Hematopoietic multipotent progenitor cell (in vitro differentiated cells): ENCODE measurements around the gene TRAF2. TPM values are rescaled to one million over a fixed set of nuclear protein-coding genes. Genes with fewer than 3 reads are reported as not detected.
"Not testable (repeated sequence)": the region's sequence is repeated elsewhere in the genome, so short reads cannot be mapped to it uniquely, and the experiment has no call there.

ENCODE experiments used
- DNase-seq, 3 donors: peaks; one replicate each; pipeline ENCODE4 v3.0.0-alpha.2; 2011 to 2015; ENCODE audit warnings: low read depth in 2 of 3, low spot score in 2 of 3
- total RNA-seq: library from RNA; depleted of rRNA; stranded (reverse); fragments of >200 nt; gene quantifications from one replicate; pipeline ENCODE4 v1.2.3, GENCODE V29; 2012

TRAF2 gene
- total RNA-seq, 1 donor, result 20.5 TPM

GRCh38 chr9:136857581-136858412 is 28.5 kb upstream of the TRAF2 start:
- no peak for DNase-seq

- DNase-seq, result no peak
These were observed 27.9 kb upstream of the TRAF2 start for GRCh38 chr9:136858452-136858843.

GRCh38 chr9:136858844-136859757 is 27.2 kb upstream of the TRAF2 start:
- DNase-seq, result no peak

GRCh38 chr9:136860529-136860928 is 25.8 kb upstream of the TRAF2 start:
- DNase-seq, result no peak

GRCh38 chr9:136860933-136861873 is 25.1 kb upstream of the TRAF2 start:
- no peak for DNase-seq

- DNase-seq, result no peak
These were observed 24.4 kb upstream of the TRAF2 start for GRCh38 chr9:136861874-136862457.

- no peak for DNase-seq
These were observed 23.3 kb upstream of the TRAF2 start for GRCh38 chr9:136862849-136863622.

- no peak for DNase-seq
These were observed 22.6 kb upstream of the TRAF2 start for GRCh38 chr9:136863623-136864273.

- no peak for DNase-seq
These were observed 21.1 kb upstream of the TRAF2 start for GRCh38 chr9:136865041-136865767.

- DNase-seq, result no peak
These were observed 20.6 kb upstream of the TRAF2 start for GRCh38 chr9:136865768-136866103.

- DNase-seq, result not testable (repeated sequence)
These were observed 19.4 kb upstream of the TRAF2 start for GRCh38 chr9:136866898-136867421.

- no peak for DNase-seq
These were observed 18.8 kb upstream of the TRAF2 start for GRCh38 chr9:136867480-136867879.

GRCh38 chr9:136867917-136868316 is 18.4 kb upstream of the TRAF2 start:
- DNase-seq, result no peak

GRCh38 chr9:136868644-136869043 is 17.7 kb upstream of the TRAF2 start:
- DNase-seq, result no peak

GRCh38 chr9:136869611-136870010 is 16.7 kb upstream of the TRAF2 start:
- not testable (repeated sequence) for DNase-seq

GRCh38 chr9:136875155-136875554 is 11.2 kb upstream of the TRAF2 start:
- no peak for DNase-seq

GRCh38 chr9:136876476-136876875 is 9.8 kb upstream of the TRAF2 start:
- DNase-seq, result no peak

- no peak for DNase-seq
These were observed 5.7 kb upstream of the TRAF2 start for GRCh38 chr9:136880651-136881050.
